ENCODE data around the gene CGB1.
"Not testable (repeated sequence)": the region's sequence is repeated elsewhere in the genome, so short reads cannot be mapped to it uniquely, and the experiment has no call there.

Gene CGB1

DNA sequence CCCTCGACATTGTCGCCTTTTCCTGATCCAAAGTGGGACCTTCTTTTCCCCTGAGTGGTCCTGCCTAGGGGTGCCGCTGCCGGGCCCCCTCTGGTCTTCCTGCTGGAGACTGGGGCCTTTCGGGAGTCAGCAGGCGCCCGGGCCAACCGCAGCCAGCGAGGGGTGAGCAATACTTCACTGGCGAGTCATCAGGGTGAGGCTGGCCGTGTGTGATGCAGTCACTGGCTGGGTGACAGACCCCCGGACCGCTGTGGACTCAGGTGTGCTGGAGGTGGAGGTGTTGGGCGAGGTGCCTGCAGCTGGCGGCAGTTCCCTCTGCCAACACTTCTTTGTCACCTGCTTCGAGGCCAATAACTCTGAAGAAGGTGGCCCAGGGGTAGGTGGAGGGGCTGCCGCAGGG lies 5.5 kb upstream of the CGB1 start:
- in situ Hi-C loops (cut with MboI; ENCODE audit: low pct_unique_long_range_greater_than_20kb, low sequenced_read_pairs, unreplicated experiment): no loop called here
- TF ChIP-seq, protein P1, sequence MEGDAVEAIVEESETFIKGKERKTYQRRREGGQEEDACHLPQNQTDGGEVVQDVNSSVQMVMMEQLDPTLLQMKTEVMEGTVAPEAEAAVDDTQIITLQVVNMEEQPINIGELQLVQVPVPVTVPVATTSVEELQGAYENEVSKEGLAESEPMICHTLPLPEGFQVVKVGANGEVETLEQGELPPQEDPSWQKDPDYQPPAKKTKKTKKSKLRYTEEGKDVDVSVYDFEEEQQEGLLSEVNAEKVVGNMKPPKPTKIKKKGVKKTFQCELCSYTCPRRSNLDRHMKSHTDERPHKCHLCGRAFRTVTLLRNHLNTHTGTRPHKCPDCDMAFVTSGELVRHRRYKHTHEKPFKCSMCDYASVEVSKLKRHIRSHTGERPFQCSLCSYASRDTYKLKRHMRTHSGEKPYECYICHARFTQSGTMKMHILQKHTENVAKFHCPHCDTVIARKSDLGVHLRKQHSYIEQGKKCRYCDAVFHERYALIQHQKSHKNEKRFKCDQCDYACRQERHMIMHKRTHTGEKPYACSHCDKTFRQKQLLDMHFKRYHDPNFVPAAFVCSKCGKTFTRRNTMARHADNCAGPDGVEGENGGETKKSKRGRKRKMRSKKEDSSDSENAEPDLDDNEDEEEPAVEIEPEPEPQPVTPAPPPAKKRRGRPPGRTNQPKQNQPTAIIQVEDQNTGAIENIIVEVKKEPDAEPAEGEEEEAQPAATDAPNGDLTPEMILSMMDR (IDR thresholded peaks at IDR 0.05; ENCODE audit: extremely low read depth, insufficient read depth, missing control alignments): no peak
- no peak for DNase-seq (ENCODE audit: low spot score)

DNA sequence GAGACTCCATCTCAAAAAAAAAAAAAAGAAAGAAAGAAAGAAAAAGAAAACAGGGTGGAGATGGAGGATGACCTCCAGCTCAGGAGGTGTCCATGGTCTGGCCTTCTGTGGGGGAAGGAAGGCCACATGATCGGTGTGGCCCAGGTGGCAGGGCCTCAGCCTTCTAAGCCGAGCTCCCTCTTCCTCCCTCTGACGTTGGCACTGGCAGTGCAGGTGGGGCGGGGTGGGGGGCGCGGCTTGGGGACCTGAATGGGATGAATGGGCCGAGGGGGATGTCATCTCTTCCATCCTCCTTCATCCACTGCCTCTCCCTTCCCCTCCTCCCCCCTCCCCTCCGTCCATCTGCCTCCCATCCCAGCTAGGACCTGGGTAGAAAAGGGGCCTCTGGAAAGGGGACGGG lies 3.0 kb upstream of the CGB1 start:
- in situ Hi-C loops (cut with MboI; ENCODE audit: low pct_unique_long_range_greater_than_20kb, low sequenced_read_pairs, unreplicated experiment); DNase-seq (ENCODE audit: low spot score): not testable (repeated sequence)

DNA sequence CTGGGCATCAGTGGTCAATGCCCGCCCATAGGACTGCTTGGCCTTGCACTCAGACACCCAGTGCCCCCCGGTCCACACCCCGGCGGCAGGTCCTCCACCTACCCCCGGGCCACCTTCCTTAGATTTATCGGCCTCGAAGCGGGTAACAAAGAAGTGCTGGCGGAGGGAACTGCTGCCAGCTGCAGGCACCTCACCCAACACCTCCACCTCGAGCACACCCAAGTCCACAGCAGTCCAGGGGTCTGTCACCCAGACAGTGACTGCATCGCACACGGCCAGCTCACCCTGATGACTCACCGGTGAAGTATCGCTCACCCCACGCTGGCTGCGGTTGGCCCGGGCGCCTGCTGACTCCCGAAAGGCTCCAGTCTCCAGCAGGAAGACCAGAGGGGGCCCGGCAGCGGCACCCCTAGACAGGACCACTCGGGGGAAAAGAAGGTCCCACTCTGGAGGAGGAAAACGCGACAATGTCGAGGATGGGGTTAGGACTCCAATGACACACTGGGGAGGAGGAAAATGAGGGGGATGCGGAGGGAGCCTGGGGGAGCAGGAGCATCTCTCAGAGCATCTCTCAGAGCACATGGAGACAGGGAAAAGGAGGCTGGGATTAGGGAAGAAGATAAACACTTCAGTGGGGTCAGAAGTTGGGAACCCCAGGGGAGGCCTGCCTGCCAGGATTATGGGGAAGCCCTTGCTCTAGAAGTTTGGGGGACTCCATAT lies 2.0 kb upstream of the CGB1 start:
- in situ Hi-C loops (cut with MboI; ENCODE audit: low pct_unique_long_range_greater_than_20kb, low sequenced_read_pairs, unreplicated experiment); DNase-seq (ENCODE audit: low spot score): not testable (repeated sequence)

DNA sequence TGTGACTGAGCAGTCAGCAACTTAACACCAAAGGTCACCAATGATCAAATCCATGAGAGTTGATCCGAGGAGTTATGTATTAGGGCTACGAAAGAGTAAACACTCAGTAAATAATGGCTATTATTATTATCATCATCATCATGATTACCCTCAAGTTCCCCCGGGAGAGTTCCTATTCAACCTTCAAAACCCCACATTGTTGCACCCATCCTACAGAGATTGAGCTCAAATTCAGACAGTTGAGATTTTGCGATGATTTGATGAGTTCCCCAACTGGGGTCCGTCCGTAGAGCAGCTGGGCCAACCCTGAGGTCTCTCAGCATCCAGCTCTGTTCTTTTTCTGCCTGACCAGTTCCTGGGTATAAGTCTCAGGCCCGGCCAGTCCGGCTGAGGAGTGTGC lies 1.4 kb upstream of the CGB1 start:
- in situ Hi-C loops (cut with MboI; ENCODE audit: low pct_unique_long_range_greater_than_20kb, low sequenced_read_pairs, unreplicated experiment): not testable (repeated sequence)

DNA sequence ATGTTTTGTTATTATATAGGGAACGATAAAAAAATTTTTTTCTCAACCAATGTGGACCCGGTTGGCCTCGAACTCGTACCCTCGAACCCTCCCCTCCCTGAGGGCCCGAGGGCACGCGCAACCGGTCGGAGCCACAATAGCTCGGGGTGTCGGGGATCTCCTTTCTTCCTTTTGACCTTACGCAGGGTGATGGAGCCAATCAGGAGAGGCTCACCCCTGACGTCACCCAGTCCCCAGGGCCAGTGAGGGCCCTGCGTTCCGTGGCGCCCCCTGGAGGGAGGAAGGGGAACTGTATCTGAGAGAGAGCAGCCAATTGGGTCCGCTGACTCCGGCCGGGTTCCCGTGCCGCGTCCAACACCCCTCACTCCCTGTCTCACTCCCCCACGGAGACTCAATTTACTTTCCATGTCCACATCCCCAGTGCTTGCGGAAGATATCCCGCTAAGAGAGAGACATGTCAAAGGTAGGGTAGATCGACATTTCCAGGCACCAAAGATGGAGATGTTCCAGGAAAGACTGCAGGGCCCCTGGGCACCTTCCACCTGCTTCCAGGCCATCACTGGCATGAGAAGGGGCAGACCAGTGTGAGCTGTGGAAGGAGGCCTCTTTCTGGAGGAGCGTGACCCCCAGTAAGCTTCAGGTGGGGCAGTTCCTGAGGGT lies 4.9 kb downstream of the CGB1 start, which contains the start of gene CGB2:
CGB2 (plus strand) TSS at position 249 of the 660 bp plus-strand sequence; CDS start at position 455, 206 bp downstream.
- peak; percentile 64 for DNase-seq (ENCODE audit: low spot score)
- in situ Hi-C loops (cut with MboI; ENCODE audit: low pct_unique_long_range_greater_than_20kb, low sequenced_read_pairs, unreplicated experiment): not testable (repeated sequence)
- TF ChIP-seq, protein P1 (IDR thresholded peaks at IDR 0.05; ENCODE audit: extremely low read depth, insufficient read depth, missing control alignments): peak; percentile 44

More for the DNA sequence above, 1.4 kb upstream of the CGB1 start:
- DNase-seq (ENCODE audit: low spot score): not testable (repeated sequence)

DNA sequence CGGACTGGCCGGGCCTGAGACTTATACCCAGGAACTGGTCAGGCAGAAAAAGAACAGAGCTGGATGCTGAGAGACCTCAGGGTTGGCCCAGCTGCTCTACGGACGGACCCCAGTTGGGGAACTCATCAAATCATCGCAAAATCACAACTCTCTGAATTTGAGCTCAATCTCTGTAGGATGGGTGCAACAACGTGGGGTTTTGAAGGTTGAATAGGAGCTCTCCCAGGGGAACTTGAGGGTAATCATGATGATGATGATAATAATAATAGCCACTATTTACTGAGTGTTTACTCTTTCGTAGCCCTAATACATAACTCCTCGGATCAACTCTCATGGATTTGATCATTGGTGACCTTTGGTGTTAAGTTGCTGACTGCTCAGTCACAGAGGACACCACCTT lies 6.4 kb downstream of the CGB1 start:
- DNase-seq (ENCODE audit: low spot score); in situ Hi-C loops (cut with MboI; ENCODE audit: low pct_unique_long_range_greater_than_20kb, low sequenced_read_pairs, unreplicated experiment): not testable (repeated sequence)

DNA sequence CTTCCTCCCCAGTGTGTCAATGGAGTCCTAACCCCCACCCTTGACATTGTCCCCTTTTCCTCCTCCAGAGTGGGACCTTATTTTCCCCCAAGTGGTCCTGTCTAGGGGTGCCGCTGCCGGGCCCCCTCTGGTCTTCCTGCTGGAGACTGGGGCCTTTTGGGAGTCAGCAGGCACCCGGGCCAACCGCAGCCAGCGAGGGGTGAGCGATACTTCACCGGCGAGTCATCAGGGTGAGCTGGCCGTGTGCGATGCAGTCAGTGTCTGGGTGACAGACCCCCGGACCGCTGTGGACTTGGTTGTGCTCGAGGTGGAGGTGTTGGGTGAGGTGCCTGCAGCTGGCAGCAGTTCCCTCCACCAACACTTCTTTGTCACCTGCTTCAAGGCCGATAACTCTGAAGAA lies 6.9 kb downstream of the CGB1 start:
- not testable (repeated sequence) for DNase-seq (ENCODE audit: low spot score)

DNA sequence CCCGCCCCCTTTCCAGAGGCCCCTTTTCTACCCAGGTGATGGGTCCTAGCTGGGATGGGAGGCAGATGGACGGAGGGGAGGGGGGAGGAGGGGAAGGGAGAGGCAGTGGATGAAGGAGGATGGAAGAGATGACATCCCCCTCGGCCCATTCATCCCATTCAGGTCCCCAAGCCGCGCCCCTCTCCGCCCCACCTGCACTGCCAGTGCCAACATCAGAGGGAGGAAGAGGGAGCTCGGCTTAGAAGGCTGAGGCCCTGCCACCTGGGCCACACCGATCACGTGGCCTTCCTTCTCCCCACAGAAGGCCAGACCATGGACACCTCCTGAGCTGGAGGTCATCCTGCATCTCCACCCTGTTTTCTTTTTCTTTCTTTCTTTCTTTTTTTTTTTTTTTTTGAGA lies 8.0 kb downstream of the CGB1 start:
- DNase-seq (ENCODE audit: low spot score); in situ Hi-C loops (cut with MboI; ENCODE audit: low pct_unique_long_range_greater_than_20kb, low sequenced_read_pairs, unreplicated experiment): not testable (repeated sequence)

More for the DNA sequence above, 6.9 kb downstream of the CGB1 start:
- in situ Hi-C loops (cut with MboI; ENCODE audit: low pct_unique_long_range_greater_than_20kb, low sequenced_read_pairs, unreplicated experiment): not testable (repeated sequence)

DNA sequence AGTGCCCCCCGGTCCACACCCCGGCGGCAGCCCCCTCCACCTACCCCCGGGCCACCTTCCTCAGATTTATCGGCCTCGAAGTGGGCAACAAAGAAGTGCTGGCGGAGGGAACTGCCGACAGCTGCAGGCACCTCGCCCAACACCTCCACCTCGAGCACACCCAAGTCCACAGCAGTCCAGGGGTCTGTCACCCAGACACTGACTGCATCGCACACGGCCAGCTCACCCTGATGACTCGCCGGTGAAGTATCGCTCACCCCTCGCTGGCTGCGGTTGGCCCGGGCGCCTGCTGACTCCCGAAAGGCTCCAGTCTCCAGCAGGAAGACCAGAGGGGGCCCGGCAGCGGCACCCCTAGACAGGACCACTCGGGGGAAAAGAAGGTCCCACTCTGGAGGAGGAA lies 11.1 kb downstream of the CGB1 start:
- DNase-seq (ENCODE audit: low spot score); in situ Hi-C loops (cut with MboI; ENCODE audit: low pct_unique_long_range_greater_than_20kb, low sequenced_read_pairs, unreplicated experiment): not testable (repeated sequence)

DNA sequence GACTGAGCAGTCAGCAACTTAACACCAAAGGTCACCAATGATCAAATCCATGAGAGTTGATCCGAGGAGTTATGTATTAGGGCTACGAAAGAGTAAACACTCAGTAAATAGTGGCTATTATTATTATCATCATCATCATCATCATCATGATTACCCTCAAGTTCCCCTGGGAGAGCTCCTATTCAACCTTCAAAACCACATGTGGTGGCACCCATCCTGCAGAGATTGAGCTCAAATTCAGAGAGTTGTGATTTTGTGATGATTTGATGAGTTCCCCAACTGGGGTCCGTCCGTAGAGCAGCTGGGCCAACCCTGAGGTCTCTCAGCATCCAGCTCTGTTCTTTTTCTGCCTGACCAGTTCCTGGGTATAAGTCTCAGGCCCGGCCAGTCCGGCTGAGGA lies 11.6 kb downstream of the CGB1 start:
- DNase-seq (ENCODE audit: low spot score); in situ Hi-C loops (cut with MboI; ENCODE audit: low pct_unique_long_range_greater_than_20kb, low sequenced_read_pairs, unreplicated experiment): not testable (repeated sequence)

DNA sequence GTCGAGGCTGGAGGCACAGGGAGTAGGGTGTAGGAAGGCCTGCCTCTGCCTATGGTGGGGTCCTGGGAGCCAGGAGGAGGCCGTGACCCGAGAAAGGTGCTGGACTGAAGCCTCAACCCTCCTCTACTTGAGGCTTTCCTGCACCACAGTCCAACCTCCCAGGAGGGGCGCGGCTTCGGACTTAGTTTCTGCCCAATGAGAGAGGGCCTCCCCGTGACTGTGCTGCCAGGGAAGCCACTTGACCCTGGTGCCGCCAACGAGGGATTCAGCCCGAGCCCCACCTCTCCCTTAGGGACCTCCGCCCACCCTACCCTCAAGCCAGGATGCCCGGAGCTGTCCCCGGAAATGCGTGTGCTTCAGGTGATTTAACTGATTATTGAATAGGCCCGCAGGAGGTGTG lies 12.5 kb downstream of the CGB1 start, which contains the start of gene CGB3:
CGB3 (minus strand) TSS at position 101 of the 400 bp plus-strand sequence. CDS start 362 bp downstream, outside the sequence.
- in situ Hi-C loops (cut with MboI; ENCODE audit: low pct_unique_long_range_greater_than_20kb, low sequenced_read_pairs, unreplicated experiment); DNase-seq (ENCODE audit: low spot score): not testable (repeated sequence)
